NCI-H446 (cell line): ENCODE measurements around the gene CCDC127.

Experiments
- DNase-seq, 2 experiments: peaks; one replicate each; lab custom pipeline; 2025; lab: John Stamatoyannopoulos, UW

CCDC127 gene

DNA sequence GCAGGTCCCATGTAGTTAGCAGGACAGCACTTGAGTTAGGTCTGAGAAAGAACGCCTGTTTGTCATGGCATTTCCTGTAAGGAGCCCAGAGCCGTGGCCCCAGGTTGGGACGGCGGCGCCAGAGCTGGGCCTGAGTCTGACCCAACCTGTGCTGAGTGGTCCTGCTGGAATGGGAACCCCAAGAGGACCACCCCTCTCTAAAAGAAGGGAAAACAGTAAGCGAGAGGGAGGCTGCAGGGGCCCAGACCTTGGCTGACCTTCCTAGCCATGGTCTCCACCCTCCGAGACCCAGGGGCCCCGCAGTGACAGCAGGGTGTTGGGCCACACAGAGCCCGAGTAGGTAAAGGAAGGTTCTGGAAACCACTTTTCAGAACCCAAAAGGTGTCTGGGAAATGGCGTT, 28.5 kb downstream of the CCDC127 start:
- DNase-seq = no peak

DNA sequence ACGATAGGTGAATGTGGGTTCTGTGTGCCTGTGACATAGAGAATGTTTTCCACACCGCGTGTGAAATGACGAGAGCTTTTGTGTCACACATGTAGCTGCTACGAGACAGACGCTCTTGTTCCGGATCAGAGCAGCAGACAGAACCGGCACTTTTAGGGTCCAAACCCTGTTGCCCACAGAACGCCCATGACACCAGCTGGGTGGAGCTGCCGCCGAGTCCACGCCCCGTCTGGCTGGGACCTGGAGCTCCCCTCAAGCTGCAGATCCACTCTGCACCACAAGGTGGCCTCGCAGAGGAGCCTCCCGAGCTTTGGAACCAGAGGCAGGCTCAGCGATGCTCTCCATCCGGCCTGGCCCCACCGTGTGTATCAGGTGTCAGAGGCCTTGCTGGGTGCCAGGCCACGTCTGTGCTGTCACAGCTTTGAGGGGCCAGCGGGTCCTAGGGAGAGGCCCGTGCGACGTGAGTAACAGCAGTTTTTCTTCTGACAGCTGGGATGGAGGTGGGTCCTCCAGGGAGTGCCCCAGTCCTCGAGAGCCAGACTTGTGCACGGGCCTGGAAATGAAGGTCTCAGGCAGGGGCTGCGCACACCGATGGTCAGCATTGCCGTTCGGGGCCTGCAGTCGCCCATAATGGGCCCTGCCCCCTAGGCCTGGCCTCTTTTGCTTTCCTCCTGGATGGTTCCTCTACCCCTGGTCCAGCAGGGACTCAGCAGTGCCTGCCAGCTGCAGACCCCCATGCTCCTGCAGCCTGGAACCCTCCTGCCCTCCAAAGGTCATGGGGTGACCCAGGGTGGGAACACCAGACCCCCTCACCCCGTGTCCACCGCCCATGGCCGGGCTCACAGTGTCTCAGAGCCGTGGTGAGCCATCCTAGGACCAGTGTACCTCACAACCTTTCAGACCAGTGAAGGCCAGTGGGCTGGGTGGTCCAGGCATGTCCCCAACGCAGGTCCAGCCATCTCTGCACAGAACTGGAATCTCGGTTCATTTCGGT, 29.2 kb downstream of the CCDC127 start:
- DNase-seq = peak; percentile 84 to 97

DNA sequence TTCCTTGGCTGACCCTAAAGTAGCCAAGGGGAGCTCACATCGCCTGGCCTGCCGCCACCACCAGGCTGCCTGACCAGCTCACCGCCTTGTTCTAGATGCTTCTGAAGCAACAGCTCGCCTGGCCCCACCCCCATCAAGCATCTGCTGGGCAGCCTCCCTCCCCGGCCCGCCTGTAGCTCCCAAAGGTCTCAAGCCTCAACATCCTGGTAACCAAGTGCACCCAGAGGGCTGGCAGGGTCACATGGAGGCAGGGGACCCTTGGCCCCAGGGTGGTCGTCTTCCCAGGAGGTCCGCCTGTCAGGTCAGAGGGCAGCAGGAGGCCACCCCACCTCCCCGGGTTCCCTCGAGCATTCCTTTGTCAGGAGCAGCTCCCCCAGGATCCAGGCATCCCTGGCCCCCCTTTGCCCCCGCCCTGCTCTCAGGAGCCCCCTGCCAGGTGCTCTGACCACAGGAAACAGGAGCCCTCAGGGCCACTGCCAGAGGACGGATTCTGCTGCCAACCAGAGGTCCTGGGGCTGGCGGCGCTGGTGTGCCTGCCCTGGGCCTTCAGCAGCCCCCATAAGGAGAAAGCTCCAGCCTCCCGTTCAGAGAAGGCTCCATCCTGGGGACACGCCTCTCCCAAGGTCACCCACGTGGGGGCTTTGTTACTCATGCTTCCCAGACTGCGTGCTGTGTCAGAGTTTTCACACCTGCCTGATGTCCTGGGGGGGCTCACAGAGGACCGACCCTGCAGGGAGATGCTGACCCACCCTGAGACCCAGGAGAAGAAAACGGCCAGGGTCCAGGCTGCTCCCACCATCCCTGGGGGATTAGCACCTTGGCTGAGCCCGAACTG, 30.1 kb downstream of the CCDC127 start:
- no peak for DNase-seq

DNA sequence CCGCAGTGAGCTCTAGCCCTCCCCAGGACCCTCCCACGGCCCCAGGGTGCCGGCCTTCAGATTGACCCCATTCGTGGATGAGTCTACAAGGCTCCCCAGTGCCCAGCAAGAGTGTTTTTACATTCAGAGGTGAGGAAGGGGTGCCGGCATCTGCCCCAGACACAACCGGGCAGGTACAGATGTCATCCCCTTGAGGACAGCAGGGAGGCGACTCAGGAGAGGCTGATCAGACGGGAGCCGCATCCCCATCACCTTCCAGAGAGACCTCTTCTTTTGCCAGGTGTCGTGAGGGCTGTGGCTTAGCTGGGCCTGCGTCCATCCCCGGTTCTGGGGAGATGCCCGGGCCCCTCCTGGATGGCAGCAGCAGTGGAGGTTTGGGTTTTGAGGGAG, 30.9 kb downstream of the CCDC127 start:
- DNase-seq = no peak

DNA sequence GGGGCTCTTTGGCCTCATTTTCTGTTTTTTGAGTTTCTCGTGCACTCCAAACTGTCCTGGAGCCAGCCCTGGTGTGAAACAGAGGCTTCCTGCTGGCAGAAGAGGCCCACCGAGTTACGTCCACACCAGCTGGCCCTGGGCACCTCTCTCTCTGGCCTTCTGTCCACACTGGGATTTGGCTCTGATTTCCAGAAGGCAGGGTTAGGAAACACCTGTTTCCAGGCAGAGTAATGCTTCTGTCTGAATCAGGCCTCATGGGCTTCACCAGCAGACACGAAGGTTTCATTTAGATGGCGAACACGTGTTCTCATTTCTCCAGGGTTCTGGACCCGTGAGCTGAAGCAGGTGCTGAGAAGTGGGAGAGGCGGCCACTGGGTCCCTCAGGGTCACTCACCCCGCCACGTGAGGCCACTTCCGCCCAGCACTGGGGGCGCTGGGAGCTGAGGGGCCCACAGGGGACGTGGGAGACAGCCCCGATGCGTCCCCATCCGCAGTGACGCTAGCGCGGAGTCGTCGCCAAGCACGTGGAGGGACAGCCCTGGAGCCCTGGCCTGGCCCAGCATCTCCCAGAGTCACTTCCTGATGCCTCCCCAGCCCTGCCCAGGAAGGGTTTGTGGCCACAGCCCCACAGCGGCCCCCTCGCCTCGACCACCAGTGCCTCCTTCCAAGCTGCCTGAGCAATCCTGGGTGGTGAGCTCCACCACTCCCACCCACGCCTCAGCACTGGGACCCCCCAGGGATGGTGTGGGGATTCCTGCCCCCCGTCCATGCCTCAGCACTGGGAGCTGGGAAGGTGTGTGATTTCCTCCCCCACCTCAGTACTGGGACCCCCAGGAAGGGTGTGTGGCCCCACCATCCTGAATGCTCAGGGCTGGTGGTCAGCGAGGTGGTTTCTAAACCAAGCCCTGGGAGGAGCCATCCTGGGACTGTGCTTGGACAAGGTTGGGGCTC, 31.6 kb downstream of the CCDC127 start:
- no peak for DNase-seq

DNA sequence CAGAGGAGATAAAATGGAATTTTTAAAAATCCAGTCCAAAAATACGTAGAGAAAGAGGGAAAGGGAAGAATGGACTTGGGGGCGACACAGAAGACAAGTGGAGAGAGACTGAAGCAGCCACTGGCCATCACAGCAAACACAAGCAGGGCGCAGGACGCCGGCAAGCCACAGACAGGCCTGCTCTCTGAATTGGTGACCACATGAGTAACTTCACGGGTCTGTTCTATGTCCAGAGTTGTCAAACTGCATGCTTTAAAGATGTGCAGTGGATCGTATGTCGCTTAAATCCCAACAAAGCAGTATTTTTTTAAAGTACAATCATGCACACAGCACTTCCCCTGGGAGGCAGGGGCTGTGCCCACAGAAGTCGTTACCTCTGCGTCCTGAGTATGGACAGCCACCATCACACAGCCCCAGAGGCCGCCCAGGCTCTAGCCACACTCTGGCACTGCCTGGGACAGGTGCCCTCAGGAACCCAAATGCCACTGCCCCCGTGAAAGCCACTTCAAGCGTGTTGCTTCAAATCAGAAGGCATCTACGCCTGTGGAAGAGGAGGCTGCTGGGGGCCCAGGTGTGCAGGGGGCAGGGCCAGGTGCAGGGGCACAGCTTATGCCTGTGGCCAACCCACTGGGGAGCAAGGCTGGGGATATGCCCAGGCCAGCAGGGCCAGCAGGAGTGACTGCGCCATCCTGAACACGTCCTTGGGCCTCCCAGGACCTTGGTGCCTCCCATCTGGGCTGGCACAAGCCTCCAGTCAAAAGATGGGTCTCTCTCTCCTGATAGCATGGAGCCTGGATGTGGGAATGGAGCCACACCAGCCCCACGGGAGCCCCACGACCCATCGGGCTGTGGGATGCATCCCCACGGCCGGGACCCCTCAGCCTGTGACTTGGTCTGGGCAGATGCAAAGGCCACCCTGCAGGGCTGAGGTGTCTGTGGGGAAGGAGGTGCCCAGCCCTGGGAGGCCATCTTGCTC, 32.6 kb downstream of the CCDC127 start:
- no peak for DNase-seq

DNA sequence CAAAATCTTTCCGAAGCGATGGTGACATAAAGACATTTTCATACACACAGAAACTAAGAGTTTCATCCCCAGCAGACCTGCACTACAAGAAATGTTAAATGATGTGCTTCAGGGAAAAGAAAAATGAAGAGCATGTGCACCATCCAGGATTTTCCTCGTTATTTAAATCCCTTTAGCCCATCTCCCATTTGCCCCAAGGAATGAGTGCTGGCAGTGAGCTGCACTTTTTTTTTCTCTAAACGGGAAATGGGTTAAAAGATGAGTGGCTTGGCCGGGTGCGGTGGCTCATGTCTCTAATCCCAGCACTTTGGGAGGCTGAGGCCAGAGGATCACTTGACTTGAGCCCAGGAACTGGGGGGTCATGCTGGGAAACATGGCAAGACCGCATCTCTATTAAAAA, 33.5 kb downstream of the CCDC127 start:
- no peak for DNase-seq

DNA sequence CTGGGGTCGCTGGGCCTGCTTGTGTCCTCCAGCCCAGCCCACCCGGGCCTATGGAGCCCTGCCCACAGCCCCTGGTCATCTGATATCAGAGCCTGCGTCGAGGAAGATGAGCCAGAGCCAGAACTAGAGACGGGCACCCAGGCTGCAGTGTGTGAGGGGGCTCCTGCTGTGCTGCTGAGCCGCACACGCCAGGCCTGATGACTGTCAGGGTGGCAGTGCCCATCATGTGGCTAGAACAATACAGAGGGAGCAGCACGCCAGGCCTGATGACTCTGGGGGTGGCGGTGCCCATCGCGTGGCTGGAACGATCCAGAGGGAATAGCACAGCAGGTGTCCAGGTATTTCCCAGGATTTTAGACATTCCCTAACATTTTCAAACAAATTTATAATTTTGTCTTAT, 35.8 kb downstream of the CCDC127 start:
- DNase-seq = no peak

DNA sequence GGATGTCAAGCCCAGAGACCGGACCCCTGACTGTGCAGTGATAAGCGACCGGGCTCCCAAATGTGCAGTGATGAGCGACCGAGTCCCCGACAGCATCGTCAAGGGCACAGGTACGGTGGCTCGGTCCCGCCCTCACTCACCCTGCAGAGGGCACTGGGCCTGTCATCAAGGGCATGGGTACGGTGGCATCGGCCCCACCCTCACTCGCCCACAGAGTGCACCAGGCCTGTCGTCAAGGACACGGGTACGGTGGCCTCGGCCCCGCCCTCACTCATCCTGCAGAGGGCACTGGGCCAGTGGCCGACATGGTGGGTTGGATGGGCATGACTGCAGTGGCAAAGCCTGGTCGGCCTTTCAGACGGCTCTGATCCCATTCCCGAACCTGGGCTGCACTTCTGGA, 36.4 kb downstream of the CCDC127 start:
- no peak for DNase-seq

DNA sequence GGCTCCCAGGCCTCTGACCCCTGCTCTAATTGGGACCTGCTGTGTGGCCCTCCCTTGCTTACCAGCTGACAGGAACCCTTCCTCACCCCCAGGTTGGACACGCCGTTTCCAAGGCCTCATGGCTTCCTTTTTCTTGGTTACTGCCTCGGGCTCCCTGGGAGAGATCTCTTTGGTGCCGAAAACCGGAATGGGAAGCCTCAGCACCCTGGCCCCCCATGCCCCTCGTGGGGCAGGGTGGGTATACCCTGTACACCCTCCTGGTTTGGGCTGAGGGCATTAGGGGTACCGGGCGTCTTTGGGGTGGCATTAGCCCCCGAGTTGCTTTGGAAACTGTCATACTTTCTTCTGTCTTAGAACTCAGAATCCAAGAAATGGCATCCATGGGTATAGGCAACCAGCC, 36.8 kb downstream of the CCDC127 start:
- no peak for DNase-seq

DNA sequence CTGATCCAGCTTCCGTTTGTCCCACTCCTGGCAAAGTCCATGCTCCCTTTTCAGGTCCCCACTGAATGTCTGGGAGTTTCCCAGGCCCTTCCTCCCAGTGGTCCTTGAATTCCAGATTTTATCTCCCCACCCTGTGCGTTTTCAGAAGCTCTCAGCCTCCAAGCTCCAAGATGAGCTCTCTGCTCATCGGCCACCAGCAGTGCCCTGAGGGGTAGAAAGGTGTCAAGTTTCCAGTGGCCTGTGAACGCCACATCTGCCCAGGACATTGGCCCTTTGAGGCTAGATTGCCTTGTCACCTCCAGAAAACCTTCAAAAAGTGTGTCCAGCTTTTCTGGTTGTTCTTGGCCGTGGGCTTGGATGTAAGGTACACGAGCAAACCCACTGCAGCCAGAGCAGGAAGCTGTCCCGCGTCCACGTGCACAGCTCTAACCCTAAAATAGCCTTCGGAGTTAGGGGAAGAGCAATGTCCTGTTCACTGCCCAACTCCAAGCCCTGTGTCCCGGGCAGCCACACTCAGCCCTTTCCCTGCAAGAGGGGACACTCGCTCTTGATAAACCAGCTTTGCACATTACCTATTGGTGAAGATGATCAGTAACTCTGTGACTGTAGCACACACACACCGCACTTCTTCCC, 37.6 kb downstream of the CCDC127 start:
- DNase-seq = no peak

DNA sequence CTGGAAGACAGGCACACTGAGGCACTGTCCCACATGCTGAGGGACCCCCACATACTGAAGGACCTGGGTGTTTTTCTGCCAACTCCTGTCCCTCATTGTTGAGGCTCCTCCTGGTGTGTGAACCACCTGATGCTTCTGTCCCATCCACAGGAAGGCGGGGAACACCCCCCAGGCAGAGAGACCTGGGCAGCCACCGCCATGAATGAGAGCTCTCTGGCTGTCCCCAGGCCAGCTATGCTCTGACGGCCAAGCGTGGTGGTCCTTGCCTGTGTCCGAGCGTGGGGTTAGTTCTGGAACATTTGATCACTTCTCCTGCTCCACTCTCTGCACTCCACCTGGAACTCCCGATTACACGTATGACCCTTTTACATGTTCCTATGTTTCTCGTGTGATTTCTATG, 38.6 kb downstream of the CCDC127 start:
- no peak for DNase-seq

DNA sequence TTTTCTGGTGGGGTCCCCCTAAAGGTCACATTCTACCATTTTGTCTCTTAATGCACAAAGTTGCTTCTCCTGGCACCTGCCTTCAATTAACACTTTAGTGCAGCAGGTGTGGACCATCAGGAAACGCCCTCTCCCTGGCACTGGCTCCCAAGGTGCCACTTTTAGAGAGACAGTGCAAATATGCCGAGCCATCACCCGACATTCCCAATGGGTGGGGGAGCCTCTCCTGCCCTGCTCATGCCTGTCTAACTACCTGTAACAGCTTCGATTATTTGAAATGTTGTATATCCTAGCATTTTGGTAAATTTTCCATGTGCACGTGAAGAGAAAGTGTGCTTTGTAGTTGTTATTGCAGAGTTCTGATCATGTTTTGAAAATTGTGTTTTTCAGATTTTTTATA, 39.8 kb downstream of the CCDC127 start:
- no peak for DNase-seq

DNA sequence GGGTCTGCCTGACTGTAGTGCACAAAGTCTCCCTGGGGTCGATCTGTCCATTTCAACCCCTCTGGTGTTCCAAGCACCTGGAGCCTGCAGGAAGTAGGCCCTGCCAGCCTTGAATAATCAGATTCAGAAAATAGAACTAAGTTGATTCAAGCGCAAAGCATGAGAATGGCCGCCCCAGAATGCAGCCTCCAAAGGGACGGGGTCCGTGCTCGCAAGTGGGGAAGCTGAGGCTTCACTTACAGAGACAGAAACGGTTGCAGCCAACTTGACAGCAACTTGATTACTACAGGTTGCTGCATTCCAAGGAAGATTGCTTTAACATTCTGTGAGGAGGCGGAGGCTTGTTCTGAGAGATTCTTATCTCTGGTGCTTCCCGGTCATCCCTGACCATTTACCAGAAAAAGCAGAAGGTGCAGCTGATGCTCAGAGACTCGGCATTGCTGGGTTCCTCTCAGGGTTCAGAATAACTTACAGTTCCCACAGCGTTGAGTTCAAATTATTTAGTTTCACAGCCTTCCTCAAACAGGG, 41.6 kb downstream of the CCDC127 start:
- DNase-seq = no peak

DNA sequence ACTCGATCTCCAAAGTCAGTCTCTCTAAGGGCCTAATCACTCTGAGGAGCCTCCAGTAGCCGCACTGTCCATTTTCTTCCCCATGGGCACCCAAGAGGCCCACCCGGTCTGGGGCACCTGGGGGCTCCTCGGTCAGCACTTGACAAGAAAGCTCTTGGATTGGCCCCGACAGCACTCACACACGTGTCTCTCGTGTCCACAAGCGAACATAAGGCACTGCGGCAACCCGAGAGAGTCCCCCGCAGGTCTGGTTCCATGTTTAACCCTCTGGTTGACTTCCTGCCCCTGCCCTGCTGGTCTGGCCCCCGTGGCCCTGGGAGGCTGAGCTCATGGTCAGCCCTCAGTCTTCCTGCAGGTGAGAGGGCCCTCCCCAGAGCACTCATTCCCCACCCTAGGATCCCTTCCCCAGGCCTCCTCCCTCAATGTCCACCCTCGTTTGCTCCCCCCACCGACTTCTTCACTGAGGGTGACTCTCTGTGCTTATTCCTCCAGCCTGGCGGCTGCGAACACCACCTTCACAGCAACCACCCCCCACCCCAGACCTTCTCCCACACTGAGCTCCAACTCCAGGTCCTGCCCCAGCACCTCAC, 43.0 kb downstream of the CCDC127 start:
- no peak for DNase-seq

DNA sequence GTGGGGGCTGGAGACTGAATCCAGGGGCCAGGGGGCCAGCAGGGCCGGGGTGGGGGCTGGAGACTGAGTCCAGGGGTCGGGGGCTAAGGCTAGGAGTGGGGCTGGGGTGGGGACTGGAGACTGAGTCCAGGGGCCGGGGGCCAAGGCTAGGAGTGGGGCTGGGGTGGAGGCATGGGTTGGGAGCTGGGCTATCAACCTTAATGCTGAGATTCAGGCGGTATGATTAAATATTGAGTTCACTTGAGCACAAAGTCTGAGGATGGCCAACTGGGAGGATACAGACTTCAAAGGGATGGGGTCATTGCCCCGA, 43.7 kb downstream of the CCDC127 start:
- no peak for DNase-seq

DNA sequence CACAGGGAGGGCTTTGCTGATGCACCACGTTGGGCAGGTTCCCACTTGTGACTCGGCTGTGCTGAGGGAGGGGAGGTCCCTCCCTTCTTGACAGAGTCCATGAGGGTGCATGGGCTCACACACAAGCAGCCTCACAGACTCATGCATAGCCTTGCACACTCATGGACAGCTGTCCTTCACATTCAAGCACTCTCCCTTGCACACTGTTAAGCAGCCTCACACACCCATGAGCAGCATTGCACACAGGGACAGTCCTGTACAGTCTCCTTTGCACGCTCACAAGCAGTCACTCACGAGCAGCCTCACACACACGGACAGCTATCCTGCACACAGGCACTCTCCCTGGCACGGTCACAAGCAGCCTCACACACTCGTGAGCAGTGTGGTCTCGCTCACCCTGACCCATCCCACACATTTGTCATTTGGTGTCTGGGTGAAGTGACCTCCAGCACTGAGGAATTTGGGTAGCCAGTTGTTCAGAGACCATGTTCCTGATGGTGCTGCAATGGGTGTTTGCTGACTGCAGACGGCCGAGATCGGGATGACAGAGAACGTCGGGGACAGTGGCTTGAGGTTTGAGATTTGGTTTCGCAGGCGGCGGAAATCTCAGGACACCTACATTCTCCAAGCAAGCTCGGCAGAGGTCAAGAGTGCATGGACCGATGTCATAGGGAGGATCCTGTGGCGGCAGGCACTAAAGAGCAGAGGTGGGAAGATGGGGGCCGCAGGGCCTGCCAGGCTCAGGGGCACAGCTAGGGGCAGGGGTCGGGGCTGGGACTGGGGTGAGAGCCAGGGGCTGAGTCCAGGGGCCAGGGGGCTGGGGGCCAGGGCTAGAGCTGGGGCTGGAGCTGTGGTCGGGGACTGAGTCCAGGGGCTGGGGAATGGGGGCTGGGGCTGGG, 44.3 kb downstream of the CCDC127 start:
- no peak for DNase-seq

DNA sequence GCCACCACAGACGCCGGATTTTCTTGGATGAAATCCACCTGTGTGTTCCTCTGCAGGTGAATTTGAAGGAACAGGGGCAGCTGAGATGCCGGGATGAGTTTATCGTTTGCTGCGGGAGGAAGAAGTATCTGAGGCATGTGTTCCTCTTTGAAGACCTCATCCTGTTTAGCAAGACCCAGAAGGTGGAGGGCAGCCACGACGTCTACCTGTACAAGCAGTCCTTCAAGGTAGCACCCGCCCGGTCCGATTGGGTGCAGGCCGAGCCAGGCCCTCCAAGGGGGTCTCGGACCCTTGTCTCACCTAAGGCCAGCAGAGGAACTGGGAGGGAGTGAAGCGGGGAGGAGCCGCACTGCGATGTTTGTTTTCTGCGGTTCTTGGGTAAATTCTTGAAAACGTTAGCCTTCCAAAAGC, 45.1 kb downstream of the CCDC127 start:
- DNase-seq = no peak

DNA sequence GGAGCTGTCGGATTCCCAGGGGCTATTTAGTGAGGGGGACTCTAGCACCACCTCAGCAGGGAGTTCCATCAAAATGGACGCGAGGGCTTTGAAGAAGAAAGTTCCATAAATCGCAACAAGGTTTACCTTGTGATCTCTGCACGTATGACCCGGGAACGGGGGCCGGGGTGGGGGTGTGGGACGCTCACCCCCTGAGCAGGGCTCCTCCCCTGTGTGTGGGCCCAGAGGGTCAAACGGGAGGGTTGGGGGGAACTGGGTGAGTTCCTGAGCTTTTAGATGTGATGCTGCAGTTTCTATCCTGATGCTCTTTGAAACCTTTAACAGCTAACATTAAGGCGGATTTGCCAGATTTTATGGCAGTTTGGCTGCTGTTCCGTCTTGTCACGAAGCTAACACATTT, 45.5 kb downstream of the CCDC127 start:
- DNase-seq = no peak
